Measurements from ENCODE around the gene FOXD4. TPM values are rescaled to one million over a fixed set of nuclear protein-coding genes. Genes with fewer than 3 reads are reported as not detected.
A peak's percentile ranks its signal among the peaks of the same experiment; 100 is the strongest.
"Not testable (repeated sequence)": the region's sequence is repeated elsewhere in the genome, so short reads cannot be mapped to it uniquely, and the experiment has no call there.

FOXD4 gene
- total RNA-seq, 2 donors from 2014 or later, result not detected

- ATAC-seq, DNase-seq: not testable (repeated sequence)
Observed at GRCh38 chr9:98775-99174, 19.4 kb downstream of the FOXD4 start.

GRCh38 chr9:94992-95391, 23.2 kb downstream of the FOXD4 start:
- peak in 1 of 2 donors; percentile 92 for ATAC-seq
- intact Hi-C loops (cut with DNase I); DNase-seq: not testable (repeated sequence)

More at GRCh38 chr9:98775-99174, 19.4 kb downstream of the FOXD4 start:
- intact Hi-C loops (cut with DNase I), result not testable (repeated sequence)

GRCh38 chr9:94323-94722, 23.9 kb downstream of the FOXD4 start:
- ATAC-seq, result peak; percentile 23 to 95
- intact Hi-C loops (cut with DNase I); DNase-seq: not testable (repeated sequence)

- ATAC-seq; DNase-seq; intact Hi-C loops (cut with DNase I): not testable (repeated sequence)
Observed at GRCh38 chr9:93909-94308, 24.3 kb downstream of the FOXD4 start.

- DNase-seq; ATAC-seq; intact Hi-C loops (cut with DNase I): not testable (repeated sequence)
Observed at GRCh38 chr9:90851-91250, 27.4 kb downstream of the FOXD4 start.

GRCh38 chr9:88396-89037, 29.7 kb downstream of the FOXD4 start:
- peak; percentile 90 to 93 for ATAC-seq
- DNase-seq; intact Hi-C loops (cut with DNase I): not testable (repeated sequence)

GRCh38 chr9:87860-88259, 30.4 kb downstream of the FOXD4 start:
- DNase-seq; intact Hi-C loops (cut with DNase I); ATAC-seq: not testable (repeated sequence)

GRCh38 chr9:87105-87504, 31.1 kb downstream of the FOXD4 start:
- intact Hi-C loops (cut with DNase I), result not testable (repeated sequence)

GRCh38 chr9:86697-87096, 31.5 kb downstream of the FOXD4 start:
- intact Hi-C loops (cut with DNase I); DNase-seq; ATAC-seq: not testable (repeated sequence)

More at GRCh38 chr9:87105-87504, 31.1 kb downstream of the FOXD4 start:
- not testable (repeated sequence) for DNase-seq
- peak in 1 of 2 donors; percentile 64 for ATAC-seq

GRCh38 chr9:82932-83689, 35.1 kb downstream of the FOXD4 start:
- intact Hi-C loops (cut with DNase I); DNase-seq; ATAC-seq: not testable (repeated sequence)

- intact Hi-C loops (cut with DNase I); ATAC-seq; DNase-seq: not testable (repeated sequence)
Observed at GRCh38 chr9:78333-78732, 39.9 kb downstream of the FOXD4 start.

- intact Hi-C loops (cut with DNase I); ATAC-seq; DNase-seq: not testable (repeated sequence)
Observed at GRCh38 chr9:76389-76788, 41.8 kb downstream of the FOXD4 start.

GRCh38 chr9:73900-74525, 44.2 kb downstream of the FOXD4 start:
- DNase-seq; intact Hi-C loops (cut with DNase I): not testable (repeated sequence)
- ATAC-seq, result peak; percentile 12 to 31

GRCh38 chr9:73076-73899, 44.9 kb downstream of the FOXD4 start:
- intact Hi-C loops (cut with DNase I), result not testable (repeated sequence)
- DNase-seq (peak; percentile 31), ATAC-seq (peak; percentile 78 to 84)

Other genes starting within 250 kb of the FOXD4 start
- 10 to 100 TPM; 11.9 to 15.2 TPM for gene WASHC1, start 89.0 kb downstream of the FOXD4 start, total RNA-seq
- gene ZNG1A, start 60.6 kb upstream of the FOXD4 start, total RNA-seq, result 10 to 100 TPM; 15.6 to 32.2 TPM
- gene DOCK8, start 96.4 kb upstream of the FOXD4 start, total RNA-seq, result 10 to 100 TPM in 1 of 2 donors, 1 to 10 TPM in 1; 5.5 to 14.9 TPM

Measured in left cardiac atrium (tissue), 4 donors.